Measurements from ENCODE around the gene TMEM219.
"Not testable (repeated sequence)": the region's sequence is repeated elsewhere in the genome, so short reads cannot be mapped to it uniquely, and the experiment has no call there.

The TMEM219 gene

GRCh38 chr16:29951625-29952365, 10.1 kb upstream of the TMEM219 start:
- DNase-seq = no peak

- DNase-seq = no peak
These were observed 3.1 kb upstream of the TMEM219 start for GRCh38 chr16:29958756-29959155.

GRCh38 chr16:29959293-29959692, 2.6 kb upstream of the TMEM219 start:
- no peak for DNase-seq

- not testable (repeated sequence) for DNase-seq
These were observed 2.1 kb upstream of the TMEM219 start for GRCh38 chr16:29959821-29960220.

GRCh38 chr16:29961127-29961478, 776 bp upstream of the TMEM219 start:
- no peak for DNase-seq

- DNase-seq = no peak
These were observed 590 bp downstream of the TMEM219 start for GRCh38 chr16:29962344-29962994.

GRCh38 chr16:29963021-29963743, 1.3 kb downstream of the TMEM219 start:
- no peak for DNase-seq

- no peak for DNase-seq
These were observed 6.3 kb downstream of the TMEM219 start for GRCh38 chr16:29968205-29968604.

- no peak for DNase-seq
These were observed 9.4 kb downstream of the TMEM219 start for GRCh38 chr16:29971304-29971703.

- no peak for DNase-seq
These were observed 10.6 kb downstream of the TMEM219 start for GRCh38 chr16:29972500-29972899.

- no peak for DNase-seq
These were observed 11.1 kb downstream of the TMEM219 start for GRCh38 chr16:29972992-29973383.

GRCh38 chr16:29973384-29974246, 11.7 kb downstream of the TMEM219 start, which contains the start of gene TAOK2:
TSS of gene TAOK2 (plus strand) at chr16:29973868. CDS start at chr16:29977773, 3,905 bp downstream.
- peak; percentile 87 for DNase-seq

- no peak for DNase-seq
These were observed 12.6 kb downstream of the TMEM219 start for GRCh38 chr16:29974291-29975133.

- DNase-seq = no peak
These were observed 13.3 kb downstream of the TMEM219 start for GRCh38 chr16:29975134-29975538.

GRCh38 chr16:29975811-29976511, 14.1 kb downstream of the TMEM219 start:
- no peak for DNase-seq

- no peak for DNase-seq
These were observed 15.4 kb downstream of the TMEM219 start for GRCh38 chr16:29977063-29977825.

GRCh38 chr16:29978081-29978480, 16.2 kb downstream of the TMEM219 start:
- no peak for DNase-seq

GRCh38 chr16:29978564-29979270, 16.8 kb downstream of the TMEM219 start:
- no peak for DNase-seq

- DNase-seq = no peak
These were observed 20.9 kb downstream of the TMEM219 start for GRCh38 chr16:29982560-29983419.

Data from effector CD4-positive, alpha-beta T cell (primary cell).